ENCODE results near the gene FMOD. TPM values are rescaled to one million over a fixed set of nuclear protein-coding genes. Genes with fewer than 3 reads are reported as not detected.

The FMOD gene
- total and polyA plus RNA-seq, 9 donors = 110 to 175 (median 137) TPM

- DNase-seq = peak in 1 of 5 donors; percentile 23
- no peak overlapping the region for H3K27ac ChIP-seq
- WGBS, 3 donors = 77 to 87% (median 83%) methylated on average over 4 of the region's 4 CpGs
Measured at GRCh38 chr1:203299169-203299568, 51.8 kb downstream of the FMOD start.

GRCh38 chr1:203296460-203297073 is 54.4 kb downstream of the FMOD start:
- H3K36me3 ChIP-seq = no peaks in the 10 kb centered on the region
- H3K4me1 ChIP-seq (ENCODE audit: insufficient read depth) = peaks cover 6% of the 10 kb centered on the region
- 56 to 67% (median 58%) methylated on average over 7 of the region's 7 CpGs for WGBS, 3 donors
- no peak overlapping the region for H3K4me3 ChIP-seq
- H3K27ac ChIP-seq = no peak overlapping the region
- no peaks in the 10 kb centered on the region for H3K27me3 ChIP-seq
- no peaks in the 10 kb centered on the region for H3K9me3 ChIP-seq
- DNase-seq = peak in 3 of 5 donors; percentile 49 to 70 (median 58)
- intact Hi-C loops (cut with DNase I) = no loop called here
- TF ChIP-seq CTCF (IDR thresholded peaks at IDR 0.05) (no peak), POLR2A (IDR thresholded peaks at IDR 0.05) (no peak), EP300 (IDR thresholded peaks at IDR 0.05) (no peak)

More at GRCh38 chr1:203299169-203299568, 51.8 kb downstream of the FMOD start:
- H3K27me3 ChIP-seq = no peaks in the 10 kb centered on the region
- H3K4me1 ChIP-seq (ENCODE audit: insufficient read depth) = peaks cover 6% of the 10 kb centered on the region
- no peak overlapping the region for H3K4me3 ChIP-seq
- no peak for TF ChIP-seq POLR2A (IDR thresholded peaks at IDR 0.05)
- H3K9me3 ChIP-seq = no peaks in the 10 kb centered on the region
- intact Hi-C loops (cut with DNase I) = no loop called here
- H3K36me3 ChIP-seq = no peaks in the 10 kb centered on the region

GRCh38 chr1:203295796-203296195 is 55.1 kb downstream of the FMOD start:
- Histone ChIP-seq H3K4me3 (no peak overlapping the region), H3K27ac (no peak overlapping the region)
- intact Hi-C loops (cut with DNase I) = no loop called here

GRCh38 chr1:203291201-203292096 is 59.5 kb downstream of the FMOD start:
- peak in 4 of 5 donors; percentile 67 to 74 (median 72) for DNase-seq
- H3K36me3 ChIP-seq = no peaks in the 10 kb centered on the region
- intact Hi-C loops (cut with DNase I) = no loop called here
- H3K9me3 ChIP-seq = no peaks in the 10 kb centered on the region
- 70 to 76% (median 73%) methylated on average over 17 of the region's 17 CpGs for WGBS, 3 donors
- peaks cover 22% of the 10 kb centered on the region for H3K4me1 ChIP-seq (ENCODE audit: insufficient read depth)
- H3K4me3 ChIP-seq = no peak overlapping the region
- peak in 1 of 3 donors; percentile 11 for TF ChIP-seq CTCF (IDR thresholded peaks at IDR 0.05)
- TF ChIP-seq EP300 (IDR thresholded peaks at IDR 0.05) = no peak
- no peak for TF ChIP-seq POLR2A (IDR thresholded peaks at IDR 0.05)
- no peaks in the 10 kb centered on the region for H3K27me3 ChIP-seq
- H3K27ac ChIP-seq = peak overlapping the region; percentile 90 to 94

More at GRCh38 chr1:203295796-203296195, 55.1 kb downstream of the FMOD start:
- no peaks in the 10 kb centered on the region for H3K36me3 ChIP-seq
- 29 to 39% (median 31%) methylated on average over 1 of the region's 1 CpG for WGBS, 3 donors
- H3K27me3 ChIP-seq = no peaks in the 10 kb centered on the region
- no peaks in the 10 kb centered on the region for H3K9me3 ChIP-seq
- H3K4me1 ChIP-seq (ENCODE audit: insufficient read depth) = peaks cover 12% of the 10 kb centered on the region
- peak in 1 of 5 donors; percentile 22 for DNase-seq
- no peak for TF ChIP-seq POLR2A (IDR thresholded peaks at IDR 0.05)
- no peak for TF ChIP-seq CTCF (IDR thresholded peaks at IDR 0.05)
- no peak for TF ChIP-seq EP300 (IDR thresholded peaks at IDR 0.05)

Small RNAs within 50 kb of the gene (small RNA-seq; reads per million reads assigned to genes)
- gene AL359837.1 (not detected), gene RNU6-487P (not detected)

Other genes starting within 250 kb of the FMOD start
- gene ADORA1, start 223.4 kb downstream of the FMOD start, total RNA-seq = 1 to 10 TPM in 1 of 7 donors, under 1 TPM in 6; 0.15 to 1.3 (median 0.70) TPM
- gene ADORA1, start 223.4 kb downstream of the FMOD start, polyA plus RNA-seq = under 1 TPM; 0.17 to 0.27 TPM
- gene MYBPH, start 175.3 kb downstream of the FMOD start, total RNA-seq = under 1 TPM in 3 of 7 donors, not detected in 4; 0.10 to 0.27 (median 0.23) TPM
- gene MYBPH, start 175.3 kb downstream of the FMOD start, polyA plus RNA-seq = under 1 TPM in 1 of 2 donors, not detected in 1; 0.04 TPM
- gene CHI3L1, start 164.4 kb downstream of the FMOD start, total RNA-seq = 10 to 100 TPM in 3 of 7 donors, 1 to 10 TPM in 3, not detected in 1; 4.0 to 70.5 (median 10.2) TPM
- gene CHI3L1, start 164.4 kb downstream of the FMOD start, polyA plus RNA-seq = 1 to 10 TPM; 6.4 TPM
- 10 to 100 TPM in 1 of 7 donors, 1 to 10 TPM in 1, under 1 TPM in 2, not detected in 3; 0.08 to 26.9 (median 0.77) TPM for gene CHIT1, start 121.4 kb downstream of the FMOD start, total RNA-seq
- gene CHIT1, start 121.4 kb downstream of the FMOD start, polyA plus RNA-seq = 1 to 10 TPM in 1 of 2 donors, under 1 TPM in 1; 0.50 to 7.0 TPM
- 100 to 1,000 TPM; 124 to 395 (median 220) TPM for gene BTG2, start 45.6 kb downstream of the FMOD start, total RNA-seq
- 100 to 1,000 TPM; 113 to 167 TPM for gene BTG2, start 45.6 kb downstream of the FMOD start, polyA plus RNA-seq
- gene PRELP, start 124.7 kb upstream of the FMOD start, total RNA-seq = 100 to 1,000 TPM in 3 of 7 donors, 10 to 100 TPM in 4; 40.9 to 185 (median 74.8) TPM
- gene PRELP, start 124.7 kb upstream of the FMOD start, polyA plus RNA-seq = 100 to 1,000 TPM in 1 of 2 donors, 10 to 100 TPM in 1; 97.8 to 163 TPM
- gene OPTC, start 143.0 kb upstream of the FMOD start, total RNA-seq = not detected
- under 1 TPM in 1 of 2 donors, not detected in 1; 0.08 TPM for gene OPTC, start 143.0 kb upstream of the FMOD start, polyA plus RNA-seq